K562 (cell line): ENCODE results near the gene VPS13C. TPM values are rescaled to one million over a fixed set of nuclear protein-coding genes. Genes with fewer than 3 reads are reported as not detected.

ENCODE experiments used
- AFF4 ChIP-seq: sonication (generic); formaldehyde crosslinking; IDR thresholded peaks from 2 replicates; pipeline ENCODE4 v1.8.0; 2023; ENCODE audit warnings: mild to moderate bottlenecking, missing genetic modification reagents
- ATF6 ChIP-seq: sonication (generic); formaldehyde crosslinking; IDR thresholded peaks from 2 replicates; pipeline ENCODE4 v1.4.0; 2020; ENCODE audit warnings: mild to moderate bottlenecking, missing genetic modification reagents
- DLX4 ChIP-seq: fragments of 250-450 bp; sonication (Bioruptor Pico); IDR thresholded peaks from 2 replicates; pipeline ENCODE4 v1.6.1; 2021; ENCODE audit warnings: mild to moderate bottlenecking
- FOXA1 ChIP-seq: fragments of 450-650 bp; IDR thresholded peaks from 2 replicates; pipeline ENCODE4 v1.6.1; 2016; ENCODE audit warnings: mild to moderate bottlenecking, borderline replicate concordance
- PYGO2 ChIP-seq: fragments of 450-650 bp; IDR thresholded peaks from 2 replicates; pipeline ENCODE4 v1.6.1; 2016; ENCODE audit warnings: mild to moderate bottlenecking, missing genetic modification characterization, moderate library complexity, missing compliant biosample characterization
- SRSF9 ChIP-seq: fragments of 200-400 bp; formaldehyde crosslinking; IDR thresholded peaks from 2 replicates; pipeline ENCODE4 v1.6.1; 2017; ENCODE audit warnings: low read depth, low read length, borderline replicate concordance
- TEAD1 ChIP-seq, 2 experiments: fragments of 450-650 bp in 1 of 2; sonication (generic) in 1 of 2; formaldehyde crosslinking; IDR thresholded peaks; 2 replicates each; pipeline versions ENCODE4 v1.4.0 to v1.8.0; 2020 to 2022; ENCODE audit warnings: mild to moderate bottlenecking in 2 of 2, missing genetic modification reagents in 1 of 2
- ZNF274 ChIP-seq: IDR thresholded peaks from 2 replicates; pipeline ENCODE4 v1.6.1; 2011; ENCODE audit warnings: low read depth, mild to moderate bottlenecking, low read length, moderate library complexity, borderline replicate concordance
- polyA plus RNA-seq, 8 experiments: library from polyadenylated mRNA; depleted of rRNA in 4 of 8; stranded (reverse) in 5 of 8; unstranded in 3 of 8; fragments of >200 nt; fragmentation: Nextera tagmentation in 2 of 8; fragmentation: Illumina TruSeq in 1 of 8; extraction: Ambion mirVana in 2 of 8; extraction: Trizol in 1 of 8; gene quantifications; 2 replicates each; pipeline versions ENCODE4 v1.2.1 to v1.2.3, GENCODE V29; 2011 to 2014; ENCODE audit warnings: inconsistent platforms in 1 of 8, missing spikeins in 1 of 8
- total RNA-seq, 7 experiments: library from RNA; depleted of rRNA in 6 of 7; stranded (reverse); fragments of >200 nt in 6 of 7; fragmentation: Illumina TruSeq in 2 of 7; extraction: Trizol in 2 of 7; gene quantifications; 2 replicates each; pipeline versions ENCODE4 v1.2.1 to v1.2.3, GENCODE V29; 2011 to 2021; ENCODE audit warnings: low replicate concordance in 1 of 7
- TF ChIP-seq, protein P1 (sequence below), 2 experiments: fragments of 450-650 bp in 1 of 2; IDR thresholded peaks; 2 replicates each; pipeline ENCODE4 v1.6.1; 2011 to 2017; ENCODE audit warnings: low read depth in 2 of 2, antibody characterized with exemption in 1 of 2, borderline replicate concordance in 1 of 2, low read length in 1 of 2, mild to moderate bottlenecking in 1 of 2, mixed read lengths in 1 of 2; ENCODE audit not compliant: control insufficient read depth in 1 of 2

VPS13C gene
- total and polyA plus RNA-seq, 9 of the 15 experiments (the other 6 are each of a cell fraction or from before 2014, with no cell fraction given) = 5.2 to 32.3 (median 15.7) TPM

GRCh38 chr15:61828860-61829513 lies 231.3 kb downstream of the VPS13C start (continued):
- TF ChIP-seq, protein P1, sequence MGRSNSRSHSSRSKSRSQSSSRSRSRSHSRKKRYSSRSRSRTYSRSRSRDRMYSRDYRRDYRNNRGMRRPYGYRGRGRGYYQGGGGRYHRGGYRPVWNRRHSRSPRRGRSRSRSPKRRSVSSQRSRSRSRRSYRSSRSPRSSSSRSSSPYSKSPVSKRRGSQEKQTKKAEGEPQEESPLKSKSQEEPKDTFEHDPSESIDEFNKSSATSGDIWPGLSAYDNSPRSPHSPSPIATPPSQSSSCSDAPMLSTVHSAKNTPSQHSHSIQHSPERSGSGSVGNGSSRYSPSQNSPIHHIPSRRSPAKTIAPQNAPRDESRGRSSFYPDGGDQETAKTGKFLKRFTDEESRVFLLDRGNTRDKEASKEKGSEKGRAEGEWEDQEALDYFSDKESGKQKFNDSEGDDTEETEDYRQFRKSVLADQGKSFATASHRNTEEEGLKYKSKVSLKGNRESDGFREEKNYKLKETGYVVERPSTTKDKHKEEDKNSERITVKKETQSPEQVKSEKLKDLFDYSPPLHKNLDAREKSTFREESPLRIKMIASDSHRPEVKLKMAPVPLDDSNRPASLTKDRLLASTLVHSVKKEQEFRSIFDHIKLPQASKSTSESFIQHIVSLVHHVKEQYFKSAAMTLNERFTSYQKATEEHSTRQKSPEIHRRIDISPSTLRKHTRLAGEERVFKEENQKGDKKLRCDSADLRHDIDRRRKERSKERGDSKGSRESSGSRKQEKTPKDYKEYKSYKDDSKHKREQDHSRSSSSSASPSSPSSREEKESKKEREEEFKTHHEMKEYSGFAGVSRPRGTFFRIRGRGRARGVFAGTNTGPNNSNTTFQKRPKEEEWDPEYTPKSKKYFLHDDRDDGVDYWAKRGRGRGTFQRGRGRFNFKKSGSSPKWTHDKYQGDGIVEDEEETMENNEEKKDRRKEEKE (IDR thresholded peaks at IDR 0.05; ENCODE audit: borderline replicate concordance in 1 of 2, control insufficient read depth in 1 of 2, low read depth in 2 of 2, low read length in 1 of 2) = no peak
- TF ChIP-seq PYGO2 (tag) = no peak
- TF ChIP-seq AFF4 = no peak
- no peak for TF ChIP-seq FOXA1
- TF ChIP-seq SRSF9 = no peak
- TF ChIP-seq TEAD1 (CRISPR knock-in tag; IDR thresholded peaks at IDR 0.05) = no peak
- TF ChIP-seq DLX4 (CRISPR knock-in tag) = no peak
- no peak for TF ChIP-seq ZNF274
- no peak for TF ChIP-seq ATF6 (CRISPR knock-in tag)
